Activated CD8-positive, alpha-beta memory T cell treated with anti-CD3 and anti-CD28 coated beads, Interleukin-2, amount 50 U/mL, for 24 hours (primary cell): Measurements from ENCODE around the gene FBXW5.

Experiments used
- DNase-seq: peaks from one replicate; pipeline ENCODE4 v3.0.0-alpha.2; 2020; ENCODE audit errors: extremely low read depth

FBXW5 gene

GRCh38 chr9:136962163-136962562, 17.6 kb upstream of the FBXW5 start:
- DNase-seq, result no peak

- no peak for DNase-seq
These were observed 16.9 kb upstream of the FBXW5 start for GRCh38 chr9:136961279-136962065.

- DNase-seq, result no peak
These were observed 16.4 kb upstream of the FBXW5 start for GRCh38 chr9:136960938-136961275.

GRCh38 chr9:136960212-136960937, 15.8 kb upstream of the FBXW5 start:
- no peak for DNase-seq

GRCh38 chr9:136958898-136959850, 14.6 kb upstream of the FBXW5 start:
- DNase-seq, result no peak

GRCh38 chr9:136958473-136958872, 13.9 kb upstream of the FBXW5 start:
- no peak for DNase-seq

GRCh38 chr9:136957901-136958300, 13.4 kb upstream of the FBXW5 start:
- no peak for DNase-seq

- no peak for DNase-seq
These were observed 12.9 kb upstream of the FBXW5 start for GRCh38 chr9:136957461-136957860.

- no peak for DNase-seq
These were observed 12.1 kb upstream of the FBXW5 start for GRCh38 chr9:136956604-136957003.

- DNase-seq, result no peak
These were observed 11.4 kb upstream of the FBXW5 start for GRCh38 chr9:136955943-136956335.

GRCh38 chr9:136955202-136955942, 10.8 kb upstream of the FBXW5 start:
- DNase-seq, result no peak

GRCh38 chr9:136954270-136955083, 9.9 kb upstream of the FBXW5 start:
- DNase-seq, result no peak

- DNase-seq, result no peak
These were observed 9.3 kb upstream of the FBXW5 start for GRCh38 chr9:136953771-136954269.

- DNase-seq, result no peak
These were observed 8.6 kb upstream of the FBXW5 start for GRCh38 chr9:136952876-136953770.

- DNase-seq, result no peak
These were observed 7.8 kb upstream of the FBXW5 start for GRCh38 chr9:136952321-136952850.

- DNase-seq, result no peak
These were observed 7.2 kb upstream of the FBXW5 start, which contains the start of gene LCN12 for GRCh38 chr9:136951541-136952320. LCN12 (plus strand) TSS chr9:136952273; CDS start chr9:136952328, 55 bp downstream.

GRCh38 chr9:136950656-136951276, 6.2 kb upstream of the FBXW5 start:
- DNase-seq, result no peak
